ENCODE measurements around the gene INPP5A.
"Not testable (repeated sequence)": the region's sequence is repeated elsewhere in the genome, so short reads cannot be mapped to it uniquely, and the experiment has no call there.

INPP5A gene

GRCh38 chr10:132813560-132814468, 276.2 kb downstream of the INPP5A start:
- no peak for DNase-seq (ENCODE audit: low read depth in 2 of 2)

GRCh38 chr10:132814469-132814856, 276.9 kb downstream of the INPP5A start:
- no peak for DNase-seq (ENCODE audit: low read depth in 2 of 2)

- DNase-seq (ENCODE audit: low read depth in 2 of 2), result no peak
Measured at GRCh38 chr10:132815168-132815857, 277.7 kb downstream of the INPP5A start.

GRCh38 chr10:132816718-132817117, 279.1 kb downstream of the INPP5A start:
- no peak for DNase-seq (ENCODE audit: low read depth in 2 of 2)

- DNase-seq (ENCODE audit: low read depth in 2 of 2), result no peak
Measured at GRCh38 chr10:132817701-132818211, 280.2 kb downstream of the INPP5A start.

GRCh38 chr10:132820056-132820455, 282.5 kb downstream of the INPP5A start:
- DNase-seq (ENCODE audit: low read depth in 2 of 2), result no peak

- not testable (repeated sequence) for DNase-seq (ENCODE audit: low read depth in 2 of 2)
Measured at GRCh38 chr10:132825783-132826523, 288.4 kb downstream of the INPP5A start.

GRCh38 chr10:132826524-132827422, 289.2 kb downstream of the INPP5A start:
- no peak for DNase-seq (ENCODE audit: low read depth in 2 of 2)

- DNase-seq (ENCODE audit: low read depth in 2 of 2), result no peak
Measured at GRCh38 chr10:132827423-132827789, 289.8 kb downstream of the INPP5A start.

GRCh38 chr10:132827861-132828539, 290.4 kb downstream of the INPP5A start:
- DNase-seq (ENCODE audit: low read depth in 2 of 2), result no peak

- no peak for DNase-seq (ENCODE audit: low read depth in 2 of 2)
Measured at GRCh38 chr10:132828681-132829080, 291.1 kb downstream of the INPP5A start.

- DNase-seq (ENCODE audit: low read depth in 2 of 2), result no peak
Measured at GRCh38 chr10:132829403-132829802, 291.8 kb downstream of the INPP5A start.

- DNase-seq (ENCODE audit: low read depth in 2 of 2), result no peak
Measured at GRCh38 chr10:132832186-132832969, 294.8 kb downstream of the INPP5A start.
